HepG2 (cell line): ENCODE data around the gene DCST2.

Experiments used
- ASH2L ChIP-seq: fragments of 300-600, 200-600 bp; sonication (generic); IDR thresholded peaks from 2 replicates; pipeline ENCODE4 v1.7.0; 2017; ENCODE audit warnings: low read depth, mild to moderate bottlenecking, moderate library complexity, mixed read lengths, low read length; ENCODE audit not compliant: insufficient read length
- CTCF ChIP-seq: sonication (generic); formaldehyde crosslinking; IDR thresholded peaks from 2 replicates; pipeline ENCODE4 v1.5.0; 2020; ENCODE audit warnings: mild to moderate bottlenecking, missing genetic modification reagents, moderate library complexity
- ETV5 ChIP-seq: IDR thresholded peaks from 2 replicates; pipeline ENCODE4 v1.6.1; 2018; ENCODE audit warnings: missing biosample characterization, missing genetic modification reagents, inconsistent platforms, borderline replicate concordance
- EZH2 ChIP-seq: conservative IDR thresholded peaks from 2 replicates; pipeline ENCODE4 v1.6.1; 2012; ENCODE audit warnings: mild to moderate bottlenecking, low read depth, low read length, moderate library complexity
- HNRNPL ChIP-seq: fragments of 200-400 bp; formaldehyde crosslinking; IDR thresholded peaks from 2 replicates; pipeline ENCODE4 v1.6.1; 2017; ENCODE audit warnings: mild to moderate bottlenecking, low read depth, low read length
- PBX3 ChIP-seq: sonication (generic); formaldehyde crosslinking; IDR thresholded peaks from 2 replicates; pipeline ENCODE4 v1.8.1; 2023; ENCODE audit warnings: missing genetic modification reagents, inconsistent platforms, borderline replicate concordance
- POLR2A ChIP-seq, 2 experiments: IDR thresholded peaks; 2 replicates each; pipeline ENCODE4 v1.6.1; 2011; ENCODE audit warnings: low read depth in 2 of 2, low read length in 2 of 2, mild to moderate bottlenecking in 1 of 2, moderate library complexity in 1 of 2; ENCODE audit not compliant: insufficient read depth in 1 of 2
- RAD21 ChIP-seq: fragments of 450-650 bp; formaldehyde crosslinking; IDR thresholded peaks from 2 replicates; pipeline ENCODE4 v1.5.0; 2020; ENCODE audit warnings: mild to moderate bottlenecking
- RBFOX2 ChIP-seq: fragments of 200-400 bp; formaldehyde crosslinking; IDR thresholded peaks from 2 replicates; pipeline ENCODE4 v1.6.1; 2017; ENCODE audit warnings: low read depth, mild to moderate bottlenecking, low read length
- REST ChIP-seq, 2 experiments: IDR thresholded peaks; 2 replicates each; pipeline ENCODE4 v1.6.1; 2011 to 2012; ENCODE audit warnings: low read length in 2 of 2, borderline replicate concordance in 1 of 2, low read depth in 1 of 2, mild to moderate bottlenecking in 1 of 2, moderate library complexity in 1 of 2
- SIX1 ChIP-seq: sonication (generic); formaldehyde crosslinking; IDR thresholded peaks from 2 replicates; pipeline ENCODE4 v1.4.0; 2020; ENCODE audit warnings: missing genetic modification reagents, borderline replicate concordance
- ZNF362 ChIP-seq: sonication (generic); formaldehyde crosslinking; IDR thresholded peaks from 2 replicates; pipeline ENCODE4 v1.4.0; 2020; ENCODE audit warnings: missing genetic modification reagents, mild to moderate bottlenecking, borderline replicate concordance
- ZNF530 ChIP-seq: sonication (generic); formaldehyde crosslinking; IDR thresholded peaks from 2 replicates; pipeline ENCODE4 v1.5.0; 2020; ENCODE audit warnings: low read depth, mild to moderate bottlenecking, missing genetic modification reagents

GRCh38 chr1:154970631-154971340 is 62.8 kb downstream of the DCST2 start, which contains the start of gene SHC1:
- TF ChIP-seq ZNF530 (CRISPR knock-in tag) (no peak), HNRNPL (0 out of 2 replicates have a peak, but pooled peaks have one; percentile 19), ASH2L (no peak), ETV5 (CRISPR knock-in tag) (peak; percentile 40; the same call in 1 of the 2 replicates), EZH2 (no peak), ZNF362 (CRISPR knock-in tag) (0 out of 2 replicates have a peak, but pooled peaks have one; percentile 24), RBFOX2 (peak; percentile 36; the same call in 1 of the 2 replicates), REST (IDR thresholded peaks at IDR 0.05; ENCODE audit: borderline replicate concordance in 1 of 2, low read depth in 1 of 2, low read length in 2 of 2) (no peak), RAD21 (CRISPR knock-in tag) (no peak), PBX3 (CRISPR knock-in tag) (no peak), POLR2A (IDR thresholded peaks at IDR 0.05; ENCODE audit: insufficient read depth in 1 of 2, low read depth in 2 of 2, low read length in 2 of 2) (peak; percentile 56 to 94; a peak in 3 of 4 replicates), CTCF (CRISPR knock-in tag) (no peak), SIX1 (CRISPR knock-in tag) (no peak)
